Measurements from ENCODE around the gene CGRRF1.

DNA sequence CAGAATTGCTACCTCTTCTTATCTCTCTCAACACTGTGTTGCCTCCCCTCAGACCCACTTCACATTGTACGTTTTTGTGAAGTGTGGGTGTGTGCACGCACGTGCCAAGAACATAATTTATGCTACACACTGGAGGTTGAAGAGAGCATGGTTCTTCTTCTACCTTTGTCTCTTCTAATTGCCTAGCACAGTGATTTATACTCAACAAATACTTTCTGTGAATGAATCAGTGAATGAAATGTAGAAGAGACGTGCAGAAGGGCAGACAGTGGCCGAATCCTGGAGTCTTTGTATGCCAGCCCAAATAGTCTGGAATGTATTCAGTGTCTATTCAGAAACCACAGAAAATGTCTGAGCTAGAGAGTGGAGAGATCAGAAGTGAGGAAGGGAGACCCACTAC is 52.6 kb downstream of the CGRRF1 start:
- TF ChIP-seq, protein P1, sequence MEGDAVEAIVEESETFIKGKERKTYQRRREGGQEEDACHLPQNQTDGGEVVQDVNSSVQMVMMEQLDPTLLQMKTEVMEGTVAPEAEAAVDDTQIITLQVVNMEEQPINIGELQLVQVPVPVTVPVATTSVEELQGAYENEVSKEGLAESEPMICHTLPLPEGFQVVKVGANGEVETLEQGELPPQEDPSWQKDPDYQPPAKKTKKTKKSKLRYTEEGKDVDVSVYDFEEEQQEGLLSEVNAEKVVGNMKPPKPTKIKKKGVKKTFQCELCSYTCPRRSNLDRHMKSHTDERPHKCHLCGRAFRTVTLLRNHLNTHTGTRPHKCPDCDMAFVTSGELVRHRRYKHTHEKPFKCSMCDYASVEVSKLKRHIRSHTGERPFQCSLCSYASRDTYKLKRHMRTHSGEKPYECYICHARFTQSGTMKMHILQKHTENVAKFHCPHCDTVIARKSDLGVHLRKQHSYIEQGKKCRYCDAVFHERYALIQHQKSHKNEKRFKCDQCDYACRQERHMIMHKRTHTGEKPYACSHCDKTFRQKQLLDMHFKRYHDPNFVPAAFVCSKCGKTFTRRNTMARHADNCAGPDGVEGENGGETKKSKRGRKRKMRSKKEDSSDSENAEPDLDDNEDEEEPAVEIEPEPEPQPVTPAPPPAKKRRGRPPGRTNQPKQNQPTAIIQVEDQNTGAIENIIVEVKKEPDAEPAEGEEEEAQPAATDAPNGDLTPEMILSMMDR (IDR thresholded peaks at IDR 0.05; ENCODE audit: insufficient read depth, low read length, poor library complexity, severe bottlenecking), result no peak
- TF ChIP-seq EZH2phosphoT487 (conservative IDR thresholded peaks at IDR 0.05; ENCODE audit: low read length), result no peak
